AG04449 (cell line): ENCODE results near the gene TMEM223.

Experiments
- CTCF ChIA-PET: fragments of 350-600 bp; formaldehyde crosslinking; extraction: SDS; loops from one replicate; lab custom pipeline; 2021; ENCODE audit warnings: antibody characterized with exemption; lab: Yijun Ruan, JAX
- POLR2A ChIA-PET: fragments of 400-600, 350-600 bp; formaldehyde crosslinking; extraction: SDS; loops from one replicate; lab custom pipeline; 2020; ENCODE audit warnings: antibody characterized with exemption, inconsistent platforms; lab: Yijun Ruan, JAX
- DNase-seq: peaks from one replicate; pipeline ENCODE4 v3.0.0-alpha.2; 2010; ENCODE audit warnings: low read depth, low spot score
- H3K4me3 ChIP-seq: 2 replicates; pipeline ENCODE4 v1.5.1; 2011; ENCODE audit warnings: low read depth, mild to moderate bottlenecking, control low read depth, low read length
- TF ChIP-seq, protein P1 (sequence below): IDR thresholded peaks from one replicate; pipeline ENCODE4 v1.5.1; 2011; ENCODE audit warnings: mild to moderate bottlenecking, moderate library complexity, low read length, control low read depth, inconsistent platforms; ENCODE audit not compliant: insufficient read depth; ENCODE audit errors: missing control alignments

Gene TMEM223

DNA sequence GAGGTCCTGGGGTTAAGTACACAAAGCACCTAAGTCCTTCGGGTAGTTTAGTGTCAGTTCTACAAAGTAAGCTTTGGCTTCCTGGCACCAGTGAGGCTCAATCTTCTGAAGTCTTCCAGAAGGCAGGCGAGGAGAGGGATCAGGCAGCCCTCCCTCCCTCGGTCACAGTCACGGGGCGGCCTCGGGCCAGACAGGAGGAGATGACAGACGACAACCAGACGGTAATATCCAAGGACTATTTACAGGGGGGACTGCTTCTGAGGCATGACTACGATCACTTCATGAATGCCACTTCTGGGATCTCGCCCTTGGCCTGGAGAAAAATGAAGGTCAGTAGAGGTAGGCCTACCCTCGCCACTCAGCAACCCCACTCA lies 383 bp upstream of the TMEM223 start:
- peak overlapping the region; percentile 33 for H3K4me3 ChIP-seq
- CTCF ChIA-PET = no interaction called here
- DNase-seq = no peak
- TF ChIP-seq, protein P1, sequence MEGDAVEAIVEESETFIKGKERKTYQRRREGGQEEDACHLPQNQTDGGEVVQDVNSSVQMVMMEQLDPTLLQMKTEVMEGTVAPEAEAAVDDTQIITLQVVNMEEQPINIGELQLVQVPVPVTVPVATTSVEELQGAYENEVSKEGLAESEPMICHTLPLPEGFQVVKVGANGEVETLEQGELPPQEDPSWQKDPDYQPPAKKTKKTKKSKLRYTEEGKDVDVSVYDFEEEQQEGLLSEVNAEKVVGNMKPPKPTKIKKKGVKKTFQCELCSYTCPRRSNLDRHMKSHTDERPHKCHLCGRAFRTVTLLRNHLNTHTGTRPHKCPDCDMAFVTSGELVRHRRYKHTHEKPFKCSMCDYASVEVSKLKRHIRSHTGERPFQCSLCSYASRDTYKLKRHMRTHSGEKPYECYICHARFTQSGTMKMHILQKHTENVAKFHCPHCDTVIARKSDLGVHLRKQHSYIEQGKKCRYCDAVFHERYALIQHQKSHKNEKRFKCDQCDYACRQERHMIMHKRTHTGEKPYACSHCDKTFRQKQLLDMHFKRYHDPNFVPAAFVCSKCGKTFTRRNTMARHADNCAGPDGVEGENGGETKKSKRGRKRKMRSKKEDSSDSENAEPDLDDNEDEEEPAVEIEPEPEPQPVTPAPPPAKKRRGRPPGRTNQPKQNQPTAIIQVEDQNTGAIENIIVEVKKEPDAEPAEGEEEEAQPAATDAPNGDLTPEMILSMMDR = no peak
- POLR2A ChIA-PET = interaction anchor here (0.6 to 2.0 kb wide), 4 partner anchors 12 to 49 kb away, joined by 3 to 7 read pairs (median 4); partner anchors contain the start of gene STX5

DNA sequence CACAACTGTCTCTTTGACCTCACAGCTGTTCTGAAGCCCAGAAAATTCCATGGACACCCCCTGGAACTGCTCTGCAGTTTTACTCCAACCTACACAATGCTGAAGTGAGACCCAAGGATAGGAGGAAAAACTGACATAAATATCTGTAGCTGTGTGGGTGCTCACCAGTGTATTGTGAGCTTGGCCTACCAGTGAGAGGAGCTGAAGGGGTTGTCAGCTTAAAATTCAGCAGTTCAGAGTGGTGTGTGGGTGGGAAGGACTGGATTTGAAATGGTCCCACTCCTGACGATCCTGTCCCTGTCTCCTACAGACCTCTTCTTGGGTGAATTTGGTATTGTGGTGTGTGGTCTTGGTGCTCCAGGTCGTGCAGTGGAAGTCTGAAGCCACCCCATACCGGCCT lies 2.2 kb downstream of the TMEM223 start:
- CTCF ChIA-PET = interaction anchor here (0.6 to 3.0 kb wide), 7 partner anchors 12 to 115 kb away, joined by 3 to 11 read pairs (median 3); partner anchors contain the start of gene ZBTB3
- TF ChIP-seq, protein P1 = no peak
- H3K4me3 ChIP-seq = no peak overlapping the region; the same call in 1 of the 2 replicates
- POLR2A ChIA-PET = interaction anchor here (0.7 to 1.4 kb wide), 6 partner anchors 16 to 66 kb away, joined by 3 to 5 read pairs (median 3); partner anchors contain the start of genes HNRNPUL2, NXF1 and ZBTB3
- no peak for DNase-seq

DNA sequence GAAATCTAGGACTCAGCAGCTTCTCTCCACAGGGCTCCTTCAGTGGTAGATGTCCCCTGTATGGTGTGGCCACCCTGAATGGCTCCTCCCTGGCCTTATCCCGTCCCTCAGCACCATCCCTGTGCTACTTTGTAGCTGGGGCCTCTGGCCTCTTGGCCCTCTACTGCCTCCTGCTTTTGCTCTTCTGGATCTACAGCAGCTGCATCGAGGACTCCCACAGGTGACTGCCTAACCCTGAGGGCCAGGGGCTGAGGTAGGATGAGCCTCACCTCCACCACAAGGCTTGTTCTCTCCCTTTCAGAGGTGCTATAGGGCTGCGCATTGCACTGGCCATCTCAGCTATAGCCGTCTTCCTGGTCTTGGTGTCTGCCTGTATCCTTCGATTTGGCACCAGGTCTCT lies 2.8 kb downstream of the TMEM223 start:
- TF ChIP-seq, protein P1 = no peak
- ChIA-PET POLR2A (interaction anchor here (0.5 to 3.7 kb wide), 4 partner anchors 14 to 67 kb away, joined by 3 to 41 read pairs (median 4); partner anchors contain the start of gene ZBTB3), CTCF (interaction anchor here (0.6 to 5.1 kb wide), 6 partner anchors 13 to 114 kb away, joined by 3 to 189 read pairs (median 7); partner anchors contain the start of genes TAF6L and ZBTB3)
- no peak for DNase-seq
- H3K4me3 ChIP-seq = no peak overlapping the region; the same call in 1 of the 2 replicates

DNA sequence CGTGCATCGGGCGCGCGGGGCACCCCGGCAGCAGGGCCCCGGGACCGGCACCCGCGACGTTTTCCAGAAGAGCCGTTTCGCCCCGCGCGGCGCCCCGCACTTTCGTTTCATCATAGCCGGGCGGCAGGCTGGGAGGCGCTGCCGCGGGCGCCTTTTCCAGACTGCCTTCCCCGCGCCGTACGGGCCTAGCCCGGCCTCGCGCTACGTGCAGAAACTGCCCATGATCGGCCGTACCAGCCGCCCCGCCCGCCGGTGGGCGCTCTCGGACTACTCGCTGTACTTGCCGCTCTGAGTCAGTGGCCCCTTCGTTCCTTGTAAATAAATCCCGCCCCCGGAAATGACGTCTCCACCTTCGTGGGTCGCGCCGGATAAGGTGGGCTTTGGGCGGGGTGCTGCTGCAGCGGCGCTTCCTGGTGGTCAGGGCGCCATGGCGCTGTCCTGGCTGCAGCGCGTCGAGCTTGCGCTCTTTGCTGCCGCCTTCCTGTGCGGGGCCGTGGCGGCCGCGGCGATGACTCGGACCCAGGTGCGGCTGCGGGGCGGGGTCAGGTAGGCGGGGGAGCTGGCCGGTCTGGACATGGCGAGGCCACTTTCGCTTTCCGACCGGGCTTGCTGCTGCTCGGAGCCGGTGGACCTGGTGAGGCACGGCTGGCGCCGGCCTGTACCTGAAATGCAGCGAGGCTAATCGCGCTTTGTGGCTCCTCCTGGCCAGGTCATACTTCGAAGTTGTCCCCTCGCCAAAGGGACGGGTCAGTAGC lies 4.6 kb downstream of the TMEM223 start, which contains the start of gene TMEM179B:
Gene TMEM179B, plus strand, starts transcription at position 398 of the 755 bp plus-strand sequence. Its CDS starts 30 bp downstream, at position 428.
- peak within 1 kb of the TSS; percentile 95 for H3K4me3 ChIP-seq
- DNase-seq = peak; percentile 86
- POLR2A ChIA-PET = interaction anchor here (0.5 to 3.7 kb wide), 17 partner anchors 9 to 122 kb away, joined by 3 to 41 read pairs (median 4); partner anchors contain the start of genes C11orf98, CSKMT, HNRNPUL2 and STX5
- TF ChIP-seq, protein P1 = peak; percentile 62
- CTCF ChIA-PET = interaction anchor here (0.6 to 5.1 kb wide), 45 partner anchors 9 to 426 kb away, joined by 3 to 189 read pairs (median 5); partner anchors contain the start of genes POLR2G, STX5, TAF6L and TEX54

DNA sequence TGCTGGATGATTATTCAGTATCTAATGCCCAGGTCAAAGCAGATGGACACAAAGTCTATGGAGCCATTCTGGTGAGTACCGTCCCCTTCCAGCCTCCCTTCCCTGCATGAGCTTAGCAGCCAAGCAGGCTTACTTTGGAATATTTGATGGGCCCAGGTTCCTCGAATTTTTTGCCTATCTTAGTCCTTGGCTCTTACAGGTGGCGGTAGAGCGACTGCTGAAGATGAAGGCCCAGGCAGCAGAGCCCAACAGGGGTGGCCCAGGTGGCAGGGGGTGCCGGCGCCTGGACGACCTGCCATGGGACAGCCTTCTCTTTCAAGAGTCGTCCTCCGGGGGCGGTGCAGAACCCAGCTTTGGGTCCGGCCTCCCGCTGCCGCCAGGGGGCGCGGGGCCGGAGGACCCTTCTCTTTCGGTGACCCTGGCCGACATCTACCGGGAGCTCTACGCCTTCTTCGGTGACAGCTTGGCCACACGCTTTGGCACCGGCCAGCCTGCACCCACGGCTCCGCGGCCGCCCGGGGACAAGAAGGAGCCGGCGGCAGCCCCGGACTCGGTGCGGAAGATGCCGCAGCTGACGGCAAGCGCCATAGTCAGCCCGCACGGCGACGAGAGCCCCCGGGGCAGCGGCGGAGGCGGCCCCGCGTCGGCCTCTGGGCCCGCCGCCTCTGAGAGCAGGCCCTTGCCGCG lies 5.3 kb downstream of the TMEM223 start:
- POLR2A ChIA-PET = interaction anchor here (0.7 to 3.7 kb wide), 15 partner anchors 9 to 95 kb away, joined by 3 to 41 read pairs (median 4); partner anchors contain the start of genes HNRNPUL2, TAF6L, TTC9C and ZBTB3
- CTCF ChIA-PET = interaction anchor here (0.9 to 5.1 kb wide), 43 partner anchors 10 to 427 kb away, joined by 3 to 189 read pairs (median 5); partner anchors contain the start of genes POLR2G, STX5, TAF6L and TEX54
- peak overlapping the region; percentile 95 for H3K4me3 ChIP-seq
- no peak for DNase-seq
- TF ChIP-seq, protein P1 = peak; percentile 100
